Measurements from ENCODE around the gene MUC3A. TPM values are rescaled to one million over a fixed set of nuclear protein-coding genes. Genes with fewer than 3 reads are reported as not detected.
A peak's percentile ranks its signal among the peaks of the same experiment; 100 is the strongest.

Gene MUC3A
- total and polyA plus RNA-seq, 10 of the 15 experiments (the other 5 are each of a cell fraction or from before 2014, with no cell fraction given), result 0.07 to 0.10 TPM; not detected in 8

GRCh38 chr7:100966542-100967291 is 17.4 kb downstream of the MUC3A start (continued):
- TF ChIP-seq ATF3 (IDR thresholded peaks at IDR 0.05; ENCODE audit: borderline replicate concordance, extremely low read depth, low read depth, low read length), result no peak
- no peak for TF ChIP-seq EZH2 (IDR thresholded peaks at IDR 0.05; ENCODE audit: borderline replicate concordance, control insufficient read depth, low read depth, low read length)
- no peak for TF ChIP-seq RFX5 (IDR thresholded peaks at IDR 0.05; ENCODE audit: low read depth, low read length)
- TF ChIP-seq CUX1 (IDR thresholded peaks at IDR 0.05; ENCODE audit: insufficient replicate concordance, low read depth, low read length), result no peak
- TF ChIP-seq ZBTB40 (IDR thresholded peaks at IDR 0.05; ENCODE audit: borderline replicate concordance), result no peak
- 0 out of 2 replicates have a peak, but pooled peaks have one; percentile 3 for TF ChIP-seq ZNF24 (IDR thresholded peaks at IDR 0.05)
- TF ChIP-seq ZBTB33 (IDR thresholded peaks at IDR 0.05), result no peak
- no peak for TF ChIP-seq SMAD5 (IDR thresholded peaks at IDR 0.05; ENCODE audit: low read depth)
- no peak for TF ChIP-seq ZBED1 (IDR thresholded peaks at IDR 0.05; ENCODE audit: borderline replicate concordance)
- TF ChIP-seq BCLAF1 (IDR thresholded peaks at IDR 0.05), result no peak
- TF ChIP-seq SPI1 (IDR thresholded peaks at IDR 0.05; ENCODE audit: borderline replicate concordance, insufficient read depth, low read depth, low read length), result peak; percentile 24; the same call in 1 of the 2 replicates
